K562 (cell line): ENCODE measurements around the gene TJAP1. TPM values are rescaled to one million over a fixed set of nuclear protein-coding genes. Genes with fewer than 3 reads are reported as not detected.

ENCODE experiments used
- CC2D1A ChIP-seq: fragments of 450-650 bp; IDR thresholded peaks from 2 replicates; pipeline ENCODE4 v1.6.1; 2017; ENCODE audit warnings: mild to moderate bottlenecking
- CLOCK ChIP-seq: fragments of 250-450 bp; sonication (Bioruptor Pico); IDR thresholded peaks from 2 replicates; pipeline ENCODE4 v1.4.0; 2020; ENCODE audit warnings: mild to moderate bottlenecking, moderate library complexity, borderline replicate concordance
- CREM ChIP-seq: IDR thresholded peaks from 2 replicates; pipeline ENCODE4 v1.6.1; 2014; ENCODE audit warnings: antibody characterized with exemption, low read depth
- CTBP1 ChIP-seq: fragments of 450-650 bp; IDR thresholded peaks from 2 replicates; pipeline ENCODE4 v1.6.1; 2016; ENCODE audit warnings: borderline replicate concordance
- CTCF ChIP-seq, 3 experiments: IDR thresholded peaks in 2 of 3; conservative IDR thresholded peaks in 1 of 3; 2 replicates each; pipeline ENCODE4 v1.5.1; 2011 to 2012; ENCODE audit warnings: low read length in 3 of 3, mild to moderate bottlenecking in 3 of 3, control low read depth in 2 of 3, improper control_type of control experiment in 1 of 3, inconsistent platforms in 1 of 3, low read depth in 1 of 3, mixed read lengths in 1 of 3, moderate library complexity in 1 of 3; ENCODE audit not compliant: insufficient read depth in 2 of 3
- FIP1L1 ChIP-seq: fragments of 200-400 bp; formaldehyde crosslinking; IDR thresholded peaks from 2 replicates; pipeline ENCODE4 v1.6.1; 2018; ENCODE audit warnings: mild to moderate bottlenecking, low read depth, low read length; ENCODE audit not compliant: poor library complexity, severe bottlenecking
- HDAC1 ChIP-seq, 2 experiments: fragments of 450-650 bp; IDR thresholded peaks; 2 replicates each; pipeline ENCODE4 v1.6.1; 2016 to 2017; ENCODE audit warnings: inconsistent platforms in 1 of 2, mild to moderate bottlenecking in 1 of 2, moderate library complexity in 1 of 2
- LCOR ChIP-seq: sonication (generic); formaldehyde crosslinking; IDR thresholded peaks from 2 replicates; pipeline ENCODE4 v1.8.0; 2022; ENCODE audit warnings: mild to moderate bottlenecking, missing genetic modification reagents
- MCM3 ChIP-seq: fragments of 450-650 bp; IDR thresholded peaks from 2 replicates; pipeline ENCODE4 v1.6.1; 2016
- MEF2D ChIP-seq: conservative IDR thresholded peaks from 2 replicates; pipeline ENCODE4 v1.6.1; 2016; ENCODE audit warnings: low read depth, missing genetic modification characterization, missing compliant biosample characterization
- MNT ChIP-seq, 2 experiments: fragments of 450-650 bp; conservative IDR thresholded peaks; 2 replicates each; pipeline ENCODE4 v1.6.1; 2017; ENCODE audit warnings: mild to moderate bottlenecking in 2 of 2, moderate library complexity in 2 of 2
- NEUROD1 ChIP-seq: fragments of 150-350 bp; IDR thresholded peaks from 2 replicates; pipeline ENCODE4 v1.6.1; 2014; ENCODE audit warnings: borderline replicate concordance, low read length, low read depth; ENCODE audit not compliant: partially characterized antibody
- POLR2G ChIP-seq: fragments of 200-400 bp; formaldehyde crosslinking; IDR thresholded peaks from 2 replicates; pipeline ENCODE4 v1.6.1; 2017; ENCODE audit warnings: low read depth, mild to moderate bottlenecking, antibody characterized with exemption, low read length, moderate library complexity
- PTRF ChIP-seq: fragments of 450-650 bp; IDR thresholded peaks from 2 replicates; pipeline ENCODE4 v1.6.1; 2016; ENCODE audit warnings: mild to moderate bottlenecking, missing genetic modification characterization, missing compliant biosample characterization
- RBM34 ChIP-seq: fragments of 200-400 bp; formaldehyde crosslinking; IDR thresholded peaks from 2 replicates; pipeline ENCODE4 v1.6.1; 2018; ENCODE audit warnings: low read length, borderline replicate concordance; ENCODE audit not compliant: insufficient read depth
- SIN3B ChIP-seq: fragments of 450-650 bp; IDR thresholded peaks from 2 replicates; pipeline ENCODE4 v1.6.1; 2017; ENCODE audit warnings: low read depth, mild to moderate bottlenecking, moderate library complexity
- SOX6 ChIP-seq: fragments of 450-650 bp; IDR thresholded peaks from 2 replicates; pipeline ENCODE4 v1.6.1; 2014; ENCODE audit warnings: mild to moderate bottlenecking
- XRCC5 ChIP-seq: fragments of 200-400 bp; formaldehyde crosslinking; IDR thresholded peaks from 2 replicates; pipeline ENCODE4 v1.6.1; 2017; ENCODE audit warnings: low read depth, mild to moderate bottlenecking, low read length
- polyA plus RNA-seq, 8 experiments: library from polyadenylated mRNA; depleted of rRNA in 4 of 8; stranded (reverse) in 5 of 8; unstranded in 3 of 8; fragments of >200 nt; fragmentation: Nextera tagmentation in 2 of 8; fragmentation: Illumina TruSeq in 1 of 8; extraction: Ambion mirVana in 2 of 8; extraction: Trizol in 1 of 8; gene quantifications; 2 replicates each; pipeline versions ENCODE4 v1.2.1 to v1.2.3, GENCODE V29; 2011 to 2014; ENCODE audit warnings: inconsistent platforms in 1 of 8, missing spikeins in 1 of 8
- total RNA-seq, 7 experiments: library from RNA; depleted of rRNA in 6 of 7; stranded (reverse); fragments of >200 nt in 6 of 7; fragmentation: Illumina TruSeq in 2 of 7; extraction: Trizol in 2 of 7; gene quantifications; 2 replicates each; pipeline versions ENCODE4 v1.2.1 to v1.2.3, GENCODE V29; 2011 to 2021; ENCODE audit warnings: low replicate concordance in 1 of 7
- TF ChIP-seq, protein P1 (sequence below): fragments of 450-650 bp; IDR thresholded peaks from 2 replicates; pipeline ENCODE4 v1.6.1; 2016; ENCODE audit warnings: missing biosample characterization, missing genetic modification characterization

TJAP1 gene
- total and polyA plus RNA-seq, 9 of the 15 experiments (the other 6 are each of a cell fraction or from before 2014, with no cell fraction given), result 0.06 to 35.8 (median 16.2) TPM

- TF ChIP-seq LCOR (CRISPR knock-in tag) (peak; percentile 7; the same call in 1 of the 2 replicates), CREM (peak; percentile 49; the same call in 1 of the 2 replicates), PTRF (tag) (no peak), RBM34 (no peak), CC2D1A (no peak; the same call in 1 of the 2 replicates), MCM3 (no peak), SIN3B (no peak), FIP1L1 (no peak), NEUROD1 (no peak), CTBP1 (peak; percentile 25; the same call in 1 of the 2 replicates), CTCF (IDR thresholded peaks at IDR 0.05 in 2 of 3, conservative IDR thresholded peaks at IDR 0.05 in 1 of 3; ENCODE audit: insufficient read depth in 2 of 3, low read depth in 1 of 3, low read length in 3 of 3) (peak; percentile 98), MNT (conservative IDR thresholded peaks at IDR 0.05) (0 out of 4 replicates have a peak, but pooled peaks of 1 of the 2 experiments have one; percentile 5), CLOCK (no peak), POLR2G (peak; percentile 29; the same call in 1 of the 2 replicates), HDAC1 (IDR thresholded peaks at IDR 0.05) (no peak), MEF2D (tag) (no peak), SOX6 (0 out of 2 replicates have a peak, but pooled peaks have one; percentile 10), XRCC5 (peak; percentile 82)
- TF ChIP-seq, protein P1, sequence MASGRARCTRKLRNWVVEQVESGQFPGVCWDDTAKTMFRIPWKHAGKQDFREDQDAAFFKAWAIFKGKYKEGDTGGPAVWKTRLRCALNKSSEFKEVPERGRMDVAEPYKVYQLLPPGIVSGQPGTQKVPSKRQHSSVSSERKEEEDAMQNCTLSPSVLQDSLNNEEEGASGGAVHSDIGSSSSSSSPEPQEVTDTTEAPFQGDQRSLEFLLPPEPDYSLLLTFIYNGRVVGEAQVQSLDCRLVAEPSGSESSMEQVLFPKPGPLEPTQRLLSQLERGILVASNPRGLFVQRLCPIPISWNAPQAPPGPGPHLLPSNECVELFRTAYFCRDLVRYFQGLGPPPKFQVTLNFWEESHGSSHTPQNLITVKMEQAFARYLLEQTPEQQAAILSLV (tag), result no peak
Observed at GRCh38 chr6:43506667-43507471, 29.5 kb downstream of the TJAP1 start (continued).
